ENCODE measurements around the gene DLGAP1. TPM values are rescaled to one million over a fixed set of nuclear protein-coding genes. Genes with fewer than 3 reads are reported as not detected.
A peak's percentile ranks its signal among the peaks of the same experiment; 100 is the strongest.

Gene DLGAP1
- total RNA-seq, 6 experiments from 2014 or later = 0.19 to 1.3 (median 0.62) TPM

GRCh38 chr18:3624935-3625741, 830.0 kb downstream of the DLGAP1 start:
- Mint-ChIP-seq H3K4me3 (peak overlapping the region; percentile 86), H3K9me3 (no peaks in the 10 kb centered on the region), H3K4me1 (ENCODE audit: low read depth) (peaks cover 47% of the 10 kb centered on the region), H3K36me3 (ENCODE audit: low read depth) (no peaks in the 10 kb centered on the region), H3K27ac (peak overlapping the region; percentile 99), H3K27me3 (ENCODE audit: insufficient read depth) (peaks cover 5% of the 10 kb centered on the region)
- peak; percentile 90 for DNase-seq
- no peak for TF ChIP-seq CTCF (IDR thresholded peaks at IDR 0.05)

- Mint-ChIP-seq H3K4me3 (peak overlapping the region; percentile 86), H3K4me1 (ENCODE audit: low read depth) (peaks cover 47% of the 10 kb centered on the region), H3K27ac (peak overlapping the region; percentile 99), H3K9me3 (no peaks in the 10 kb centered on the region), H3K36me3 (ENCODE audit: low read depth) (no peaks in the 10 kb centered on the region), H3K27me3 (ENCODE audit: insufficient read depth) (peaks cover 5% of the 10 kb centered on the region)
- no peak for DNase-seq
- TF ChIP-seq CTCF (IDR thresholded peaks at IDR 0.05) = no peak
Observed at GRCh38 chr18:3624546-3624934, 830.6 kb downstream of the DLGAP1 start.

GRCh38 chr18:3623769-3624545, 831.1 kb downstream of the DLGAP1 start:
- peaks cover 5% of the 10 kb centered on the region for H3K27me3 Mint-ChIP-seq (ENCODE audit: insufficient read depth)
- H3K4me1 Mint-ChIP-seq (ENCODE audit: low read depth) = peaks cover 47% of the 10 kb centered on the region
- H3K9me3 Mint-ChIP-seq = no peaks in the 10 kb centered on the region
- peak overlapping the region; percentile 86 for H3K4me3 Mint-ChIP-seq
- TF ChIP-seq CTCF (IDR thresholded peaks at IDR 0.05) = no peak
- H3K36me3 Mint-ChIP-seq (ENCODE audit: low read depth) = no peaks in the 10 kb centered on the region
- peak overlapping the region; percentile 99 for H3K27ac Mint-ChIP-seq
- DNase-seq = peak; percentile 97

GRCh38 chr18:3620146-3621119, 834.7 kb downstream of the DLGAP1 start:
- TF ChIP-seq CTCF (IDR thresholded peaks at IDR 0.05) = no peak
- DNase-seq = no peak
- Mint-ChIP-seq H3K4me1 (ENCODE audit: low read depth) (peaks cover 46% of the 10 kb centered on the region), H3K27me3 (ENCODE audit: insufficient read depth) (peaks cover 5% of the 10 kb centered on the region), H3K9me3 (no peaks in the 10 kb centered on the region), H3K4me3 (no peak overlapping the region), H3K27ac (peak overlapping the region; percentile 31; the same call in 1 of the 2 replicates), H3K36me3 (ENCODE audit: low read depth) (no peaks in the 10 kb centered on the region)

- no peaks in the 10 kb centered on the region for H3K36me3 Mint-ChIP-seq (ENCODE audit: low read depth)
- peaks cover 44% of the 10 kb centered on the region for H3K4me1 Mint-ChIP-seq (ENCODE audit: low read depth)
- peaks cover 5% of the 10 kb centered on the region for H3K27me3 Mint-ChIP-seq (ENCODE audit: insufficient read depth)
- no peak overlapping the region for H3K27ac Mint-ChIP-seq
- no peak for TF ChIP-seq CTCF (IDR thresholded peaks at IDR 0.05)
- H3K9me3 Mint-ChIP-seq = no peaks in the 10 kb centered on the region
- no peak for DNase-seq
- H3K4me3 Mint-ChIP-seq = no peak overlapping the region
Observed at GRCh38 chr18:3619746-3620145, 835.4 kb downstream of the DLGAP1 start.

Data from HFFc6 (cell line).